DMS153 (cell line): ENCODE results near the gene MGMT.

Experiments
- DNase-seq: peaks from one replicate; lab custom pipeline; 2025; lab: John Stamatoyannopoulos, UW

Gene MGMT

DNA sequence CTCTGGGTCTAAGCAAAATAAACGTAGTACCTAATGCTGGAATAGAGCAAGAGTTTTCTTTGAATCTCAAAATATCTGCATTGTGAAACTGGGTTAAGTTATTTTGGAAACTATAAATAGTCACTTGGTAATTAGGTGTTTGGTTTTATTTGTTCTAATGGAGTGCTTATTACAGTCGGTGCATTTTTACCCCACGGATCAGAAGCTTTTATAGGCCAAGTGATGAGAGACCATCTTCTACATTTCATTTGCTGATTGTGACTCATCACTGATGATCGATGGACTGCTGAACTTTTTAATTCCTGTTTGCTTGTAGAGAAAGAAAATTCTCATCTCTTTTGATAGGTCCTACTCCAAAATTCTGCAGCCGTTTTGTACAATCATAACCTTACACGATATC lies 28.2 kb downstream of the MGMT start:
- DNase-seq = no peak

DNA sequence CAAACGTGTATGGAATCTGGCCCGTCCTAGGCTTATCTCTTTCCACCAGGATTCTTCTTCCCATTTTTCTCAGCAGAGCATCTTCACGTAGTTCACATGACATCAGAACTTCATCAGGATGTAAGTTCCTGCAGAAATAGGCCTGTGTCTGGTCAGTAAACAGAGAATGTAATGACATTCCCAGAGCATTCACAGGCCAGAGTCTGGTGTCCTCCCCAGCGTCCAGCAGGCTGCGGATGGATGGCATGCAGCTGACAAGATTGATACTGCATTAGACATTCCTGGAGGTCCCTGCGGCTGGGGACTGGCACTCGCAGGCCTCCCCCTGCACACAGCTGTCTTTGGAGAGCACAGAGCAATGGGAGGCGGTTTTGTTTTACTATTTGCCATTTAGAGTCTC lies 28.7 kb downstream of the MGMT start:
- no peak for DNase-seq

DNA sequence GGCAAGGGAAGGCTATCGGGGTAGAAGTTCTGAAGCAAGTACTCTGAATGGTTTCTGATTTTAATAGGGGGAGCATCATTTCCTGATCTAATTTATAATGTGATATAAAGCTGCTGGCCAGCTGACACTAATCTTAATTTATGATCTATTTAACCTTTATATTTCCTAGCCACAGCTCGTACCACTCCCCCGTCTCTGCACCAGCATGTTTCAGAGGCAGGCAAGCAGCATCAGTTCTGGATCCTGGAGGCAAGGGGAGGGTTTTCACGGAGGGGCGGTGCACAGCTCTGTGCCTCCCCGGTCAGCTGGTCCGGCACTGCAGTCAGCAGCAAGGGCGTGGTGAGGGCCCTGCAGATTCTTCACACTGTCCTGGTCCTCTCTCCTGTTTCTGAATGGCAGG lies 30.0 kb downstream of the MGMT start:
- no peak for DNase-seq

DNA sequence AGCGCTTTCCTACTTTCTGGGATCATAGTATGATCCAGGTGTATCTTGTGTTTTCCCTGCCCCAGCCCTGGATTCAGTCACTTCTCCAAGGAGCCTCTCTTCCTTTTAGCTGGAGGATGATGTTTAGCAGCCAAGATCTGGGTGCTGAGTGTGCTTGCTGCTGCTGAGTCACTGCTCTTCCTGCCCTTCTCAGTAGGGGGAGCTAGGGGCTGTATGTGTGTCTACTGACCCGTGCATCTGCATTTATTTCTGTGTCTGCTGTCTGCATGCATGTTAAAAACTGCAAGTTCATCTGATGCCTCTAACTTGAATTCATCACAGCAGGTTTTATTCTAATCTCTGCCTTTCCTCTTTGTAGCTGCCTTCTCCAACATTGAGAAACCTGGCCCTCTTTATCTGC lies 31.6 kb downstream of the MGMT start:
- DNase-seq = no peak

DNA sequence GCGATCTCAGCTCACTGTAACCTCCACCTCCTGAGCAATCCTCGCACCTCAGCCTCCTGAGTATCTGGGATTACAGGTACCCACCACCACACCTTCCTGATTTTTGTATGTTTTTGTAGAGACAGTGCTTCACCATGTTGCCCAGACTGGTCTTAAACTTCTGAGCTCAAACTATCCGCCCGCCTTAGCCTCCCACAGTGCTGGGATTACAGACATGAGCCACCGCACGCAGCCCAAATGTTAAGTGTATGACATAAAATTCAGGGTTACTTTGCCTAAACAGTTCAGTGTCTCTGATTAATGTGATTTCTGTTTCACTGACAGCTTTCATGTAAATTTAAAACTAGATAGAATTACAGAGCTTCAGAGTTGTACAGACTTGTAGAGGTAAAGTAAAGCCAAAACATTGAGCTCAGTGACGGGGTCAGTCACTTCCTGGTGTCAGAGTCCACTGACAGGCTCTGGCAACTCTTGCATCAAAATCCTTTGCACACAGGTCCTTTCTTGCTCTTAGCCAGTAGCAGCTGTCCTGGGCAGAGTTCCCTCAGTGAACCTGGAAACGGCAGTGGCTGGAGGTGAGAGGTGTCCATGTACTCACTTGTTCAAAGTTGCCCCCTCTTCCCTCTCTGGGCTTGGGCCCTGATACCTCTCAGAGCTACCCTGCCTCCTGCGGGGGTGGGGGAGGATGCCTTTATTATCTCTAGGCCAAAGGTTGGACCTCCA lies 33.7 kb downstream of the MGMT start:
- DNase-seq = no peak

DNA sequence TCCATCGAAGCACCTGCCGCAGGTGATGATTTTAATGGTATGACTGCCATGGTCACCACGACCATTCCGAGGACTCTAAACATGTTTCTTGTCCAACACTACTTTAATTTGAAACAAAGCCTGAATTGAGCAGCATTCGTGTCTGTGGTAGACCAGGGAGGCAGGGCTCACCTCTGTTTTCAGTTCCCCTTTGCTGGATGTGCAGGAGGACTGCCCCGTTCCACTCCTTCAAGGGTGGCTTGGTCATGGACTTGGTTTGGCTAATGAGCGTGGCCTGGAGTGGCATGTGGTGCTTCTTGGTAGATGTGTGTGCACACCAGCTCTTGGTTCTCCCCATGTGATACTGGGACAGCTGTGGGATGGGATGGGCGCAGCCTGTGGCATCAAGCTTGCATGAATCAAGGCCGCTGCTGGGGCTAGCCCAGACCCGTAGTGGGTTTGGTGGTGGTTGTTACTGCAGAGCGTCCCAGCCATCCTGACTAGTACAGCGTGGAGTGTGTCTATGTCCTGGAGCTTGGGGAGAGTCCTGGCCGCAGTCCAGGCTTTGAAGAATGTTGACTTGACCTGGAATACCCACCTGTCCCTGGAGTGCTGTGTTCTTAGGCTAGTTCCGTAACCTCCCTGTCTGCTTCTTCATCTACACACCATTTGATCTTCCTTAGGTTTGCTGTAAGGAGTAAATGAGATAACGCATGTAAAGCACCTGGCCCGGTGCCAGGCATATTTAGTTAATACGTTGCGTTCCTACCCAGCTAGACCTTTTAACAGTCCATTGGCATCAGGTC lies 34.8 kb downstream of the MGMT start:
- no peak for DNase-seq

DNA sequence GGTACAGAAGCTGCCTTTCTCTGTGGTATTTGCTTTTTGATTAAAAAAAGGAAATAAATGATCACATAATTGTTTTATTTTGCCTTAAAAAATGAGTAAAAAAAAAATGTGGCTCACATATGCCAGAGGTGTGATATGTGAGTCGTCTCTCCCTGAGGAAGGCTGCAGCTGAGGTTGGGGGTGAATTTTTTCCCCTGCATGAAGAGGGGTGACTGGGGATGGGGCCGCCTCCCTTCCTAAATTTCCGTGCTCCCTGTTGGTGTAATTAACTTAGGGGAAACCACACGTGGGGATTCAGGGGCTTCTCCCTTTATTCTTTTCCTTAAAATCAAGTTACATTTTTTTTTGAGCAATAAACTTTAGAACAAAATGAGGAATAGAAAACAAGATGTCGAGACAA lies 35.4 kb downstream of the MGMT start:
- DNase-seq = no peak

DNA sequence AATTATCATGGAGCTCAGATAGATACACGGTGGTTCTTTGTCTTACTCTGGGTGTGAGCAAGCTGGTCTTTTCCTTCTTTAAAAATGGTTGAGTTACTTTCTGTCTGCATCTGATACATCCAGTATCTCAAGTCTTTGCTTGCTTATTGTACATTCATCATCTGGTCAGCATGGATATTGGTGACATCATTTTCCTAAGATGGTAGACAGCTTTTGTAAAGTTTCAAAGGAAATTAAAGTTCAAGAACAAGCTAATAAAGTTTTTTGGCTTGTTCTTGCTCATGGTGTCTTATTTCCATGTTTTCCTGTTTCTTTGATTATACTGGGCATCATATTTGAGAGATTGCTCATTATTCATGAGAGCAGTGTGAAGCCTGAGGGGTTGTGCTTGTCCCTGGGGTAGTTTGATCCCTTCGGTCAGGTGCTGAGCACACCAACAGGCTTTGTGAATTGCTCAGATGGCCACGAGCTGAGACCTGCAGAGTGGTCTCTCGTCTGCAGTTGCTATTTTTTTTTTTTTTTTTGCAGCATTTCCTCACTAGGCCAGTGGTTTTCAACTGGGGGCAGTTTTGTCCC lies 38.5 kb downstream of the MGMT start:
- no peak for DNase-seq

DNA sequence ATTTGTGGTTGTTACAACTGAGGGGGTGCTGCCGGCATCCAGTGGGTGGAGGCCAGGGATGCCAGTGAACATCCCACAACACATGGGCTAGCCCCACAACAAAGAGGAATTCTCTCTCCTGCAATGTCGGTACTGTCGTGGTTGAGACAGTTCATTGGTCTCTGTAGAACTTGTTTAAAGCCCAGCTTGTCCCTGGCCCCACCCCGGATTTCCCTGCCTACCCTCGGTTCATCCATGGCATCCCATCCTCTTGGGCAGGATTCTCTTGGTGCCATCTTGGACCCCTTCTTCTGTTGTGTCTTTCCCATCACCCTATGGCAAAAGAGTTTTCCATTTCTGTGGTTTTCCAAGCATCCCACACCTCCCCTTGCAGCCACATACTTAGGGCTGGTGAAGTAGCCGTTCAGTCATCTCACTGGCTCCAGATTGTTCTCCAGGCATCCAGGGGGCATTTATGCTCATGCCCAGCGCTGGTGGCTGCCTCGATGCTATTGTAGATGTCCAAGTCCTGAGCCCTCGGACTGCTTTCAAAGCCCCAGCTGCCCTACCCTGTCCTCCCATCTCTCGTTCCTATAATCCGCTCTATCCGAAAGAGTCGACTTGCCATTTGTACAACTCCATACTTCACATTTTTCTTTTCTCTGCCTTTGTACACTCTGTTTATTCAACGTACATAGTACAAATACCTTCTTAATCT lies 39.2 kb downstream of the MGMT start:
- DNase-seq = no peak

DNA sequence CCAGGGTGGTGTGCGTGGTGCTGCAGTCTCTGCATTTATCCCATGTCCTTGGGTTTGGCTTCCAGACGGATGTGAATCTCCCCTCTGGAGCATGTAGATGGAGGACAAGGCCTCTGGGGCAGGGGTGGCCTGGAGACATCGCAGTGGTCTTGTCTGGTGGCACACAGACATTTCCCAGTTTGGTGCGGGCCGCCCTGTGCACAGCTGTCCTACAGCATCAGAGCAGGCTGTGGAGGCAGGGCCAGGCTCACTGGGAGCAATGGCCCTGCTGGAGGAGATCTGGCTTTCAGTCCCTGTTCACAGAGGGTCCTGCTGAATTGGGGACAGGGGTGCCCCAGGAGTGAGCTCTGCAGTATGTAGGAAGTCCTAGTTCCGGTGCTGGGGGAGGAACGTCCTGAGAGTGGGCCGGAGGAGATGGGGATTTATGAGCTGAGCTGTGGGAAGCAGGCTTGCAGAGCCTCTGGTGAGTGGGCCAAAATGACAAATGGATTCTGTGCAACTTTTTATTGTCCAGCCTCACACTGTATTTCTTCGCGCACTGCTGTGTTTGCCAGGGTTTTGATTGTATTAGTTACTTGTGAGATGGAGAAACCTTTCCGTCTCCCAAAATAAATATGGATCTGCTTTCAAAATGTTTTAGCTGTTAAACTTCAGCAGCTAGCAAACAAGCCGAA lies 40.3 kb downstream of the MGMT start:
- DNase-seq = no peak

DNA sequence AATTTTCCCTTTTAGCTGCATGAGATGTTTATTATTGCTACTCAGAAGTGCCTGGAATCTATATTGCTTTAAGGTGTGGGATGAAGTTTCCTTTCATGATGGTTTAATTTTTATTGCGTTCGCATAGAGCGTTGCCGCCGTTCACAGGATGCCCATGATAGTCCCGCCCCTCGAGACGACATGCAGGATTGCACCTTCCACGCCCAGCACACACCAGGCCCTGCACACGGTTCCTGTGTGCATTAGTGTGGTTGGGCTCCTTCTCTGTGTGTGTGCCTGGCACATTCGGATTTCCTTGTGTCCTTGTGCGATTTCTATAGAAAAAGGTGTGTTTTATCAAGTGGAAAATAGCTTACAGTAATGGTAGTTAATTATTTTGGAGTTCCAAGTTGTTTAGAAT lies 42.1 kb downstream of the MGMT start:
- DNase-seq = no peak

DNA sequence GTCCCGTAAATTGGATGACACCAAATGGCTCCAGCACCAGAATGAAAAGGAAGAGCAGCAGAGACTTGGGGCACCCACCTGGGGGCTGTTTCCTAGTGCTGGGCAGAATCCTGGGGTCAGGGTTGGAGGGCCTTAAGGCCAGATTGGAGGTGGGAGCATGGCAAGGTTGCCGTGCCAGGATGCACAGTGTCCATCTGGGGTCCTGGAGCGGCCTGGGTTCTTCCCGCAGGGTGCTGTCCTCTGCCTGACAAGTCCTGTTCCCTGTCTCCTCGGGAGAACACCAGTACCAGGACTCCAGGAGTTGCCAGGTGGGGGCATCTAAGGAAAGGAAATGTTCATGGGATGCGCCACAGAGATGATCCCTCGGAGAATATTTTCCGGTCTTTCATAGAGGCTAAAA lies 42.8 kb downstream of the MGMT start:
- DNase-seq = no peak

DNA sequence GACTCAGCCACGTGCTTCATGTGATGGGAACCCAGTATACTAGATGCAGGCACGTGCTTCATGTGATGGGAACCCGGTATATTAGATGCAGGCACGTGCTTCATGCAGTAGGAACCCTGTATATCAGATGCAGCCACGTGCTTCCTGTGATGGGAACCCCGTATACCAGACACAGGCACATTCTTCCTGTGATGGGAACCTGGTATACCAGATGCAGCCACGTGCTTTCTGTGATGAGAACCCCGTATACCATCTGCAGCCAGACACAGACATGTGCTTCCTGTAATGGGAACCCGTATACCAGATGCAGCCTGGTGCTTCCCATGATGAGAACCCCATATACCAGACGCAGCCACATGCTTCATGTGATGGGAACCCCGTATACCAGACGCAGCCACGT lies 44.0 kb downstream of the MGMT start:
- no peak for DNase-seq

DNA sequence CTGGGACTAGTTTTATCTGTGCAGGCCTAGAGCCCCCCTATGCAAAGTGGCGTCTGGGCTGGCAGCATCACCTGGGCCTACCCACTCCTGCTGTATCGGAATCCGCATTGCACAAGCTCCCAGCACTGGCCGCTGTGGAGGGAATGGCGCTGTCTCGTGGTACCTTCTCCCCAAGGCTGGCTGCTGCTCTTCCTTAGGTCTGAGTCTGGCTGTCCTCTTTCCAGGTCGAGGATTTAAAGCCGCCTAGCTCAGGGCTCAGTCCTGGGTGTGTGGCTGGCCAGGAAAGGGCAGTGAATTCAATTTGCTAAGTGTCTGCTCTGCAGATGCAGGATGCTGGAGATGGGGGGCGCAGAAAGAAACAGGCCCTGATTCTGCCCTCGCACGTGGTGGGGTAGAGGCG lies 44.7 kb downstream of the MGMT start:
- DNase-seq = no peak

DNA sequence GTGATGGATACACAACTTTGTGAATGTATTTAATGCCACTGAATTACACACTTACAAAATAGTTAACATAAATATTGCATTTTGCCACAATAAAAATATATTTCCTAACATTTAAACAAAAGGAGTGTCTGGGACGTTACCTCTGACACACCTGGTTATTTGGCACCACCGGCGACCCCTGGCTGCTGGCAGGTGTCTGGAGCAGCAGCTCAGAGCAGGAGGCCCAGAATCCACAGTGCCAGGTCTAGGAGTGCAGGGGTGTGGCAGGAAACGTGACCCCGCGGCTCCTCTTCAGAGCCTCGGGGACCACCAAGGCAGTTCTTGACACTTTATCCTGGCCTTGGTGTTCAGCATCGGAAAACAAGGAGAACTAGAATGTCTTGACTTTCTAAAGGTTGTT lies 46.3 kb downstream of the MGMT start:
- DNase-seq = no peak

DNA sequence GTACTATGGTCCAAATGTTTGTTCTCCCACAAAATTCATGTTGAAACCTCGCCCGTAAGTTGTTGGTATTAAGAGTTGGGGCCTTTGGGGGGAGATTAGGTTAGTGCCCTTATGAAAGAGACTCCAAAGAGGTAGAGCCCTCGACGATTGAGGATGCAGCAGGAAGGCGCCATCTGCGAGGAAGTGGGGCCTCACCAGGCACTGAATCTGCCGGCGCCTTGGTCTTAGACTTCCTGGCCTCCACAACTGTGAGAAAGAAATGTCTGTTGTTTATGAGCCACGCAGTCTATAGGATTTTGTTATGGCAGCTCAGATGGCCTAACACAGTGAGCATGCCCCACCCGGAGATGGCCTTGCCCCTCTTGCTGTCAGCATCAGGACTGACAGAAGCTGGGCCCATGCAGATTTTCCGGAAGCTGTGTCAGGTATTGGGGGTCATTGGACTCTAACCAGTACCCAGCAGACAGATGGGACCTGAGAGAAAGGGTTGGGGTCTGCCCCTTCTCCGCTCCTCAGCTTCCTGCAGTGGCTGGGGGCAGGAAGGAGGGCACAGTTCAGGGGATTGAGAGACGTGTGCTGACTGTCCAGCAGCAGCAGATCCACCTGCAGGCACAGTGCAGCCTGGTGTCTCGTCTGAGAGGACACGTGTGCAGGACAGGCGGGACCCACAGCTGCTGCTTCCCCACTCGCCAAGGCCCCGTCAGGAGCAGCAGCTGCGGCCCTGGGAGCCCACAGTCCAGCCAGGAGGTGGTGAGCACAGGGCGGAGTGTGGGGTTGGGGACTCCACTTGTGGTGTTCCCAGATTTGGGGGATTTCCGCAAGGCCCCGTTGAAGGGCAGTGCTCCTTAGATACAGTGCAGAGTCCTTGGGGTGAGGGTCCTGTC lies 47.8 kb downstream of the MGMT start:
- DNase-seq = no peak

DNA sequence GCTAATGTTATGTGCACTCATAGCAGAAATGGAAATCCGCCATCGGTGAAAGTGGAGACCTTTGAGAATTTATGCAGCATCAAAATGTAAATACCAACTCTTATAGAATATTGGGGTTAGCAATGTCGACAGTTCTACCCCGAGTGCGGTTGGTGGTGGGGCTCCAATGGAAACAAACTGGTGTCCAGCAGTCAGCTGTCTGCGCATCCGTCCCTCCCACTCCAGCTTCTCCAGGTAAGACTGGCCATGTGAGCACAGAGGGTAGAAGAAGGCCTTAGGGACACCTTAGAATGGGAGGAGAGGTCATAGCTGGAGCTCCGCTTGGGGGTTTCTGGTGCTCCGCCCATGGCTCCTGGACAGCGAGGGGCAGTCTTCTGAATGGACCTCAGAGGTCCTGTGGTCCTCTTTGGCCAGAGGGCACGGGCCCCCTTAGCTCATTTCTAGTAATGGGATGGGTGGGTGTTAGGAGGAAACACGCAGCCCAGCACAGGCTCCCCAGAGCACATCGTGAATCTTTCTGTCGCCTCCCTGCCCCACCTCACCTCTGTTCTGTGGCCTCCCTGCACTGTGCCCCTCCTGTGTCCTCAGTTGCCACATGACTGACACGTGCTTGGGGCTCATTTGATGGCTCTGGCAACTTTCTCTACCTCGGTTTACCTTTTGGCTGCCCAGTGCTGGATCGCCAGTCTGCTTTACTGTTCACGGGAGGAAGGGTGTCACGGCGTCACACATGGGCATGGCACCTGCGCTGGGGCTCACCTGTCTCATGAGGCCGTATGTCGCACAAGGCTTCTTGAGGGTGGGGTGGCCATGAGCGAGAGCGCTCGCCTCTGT lies 50.0 kb downstream of the MGMT start:
- DNase-seq = no peak

DNA sequence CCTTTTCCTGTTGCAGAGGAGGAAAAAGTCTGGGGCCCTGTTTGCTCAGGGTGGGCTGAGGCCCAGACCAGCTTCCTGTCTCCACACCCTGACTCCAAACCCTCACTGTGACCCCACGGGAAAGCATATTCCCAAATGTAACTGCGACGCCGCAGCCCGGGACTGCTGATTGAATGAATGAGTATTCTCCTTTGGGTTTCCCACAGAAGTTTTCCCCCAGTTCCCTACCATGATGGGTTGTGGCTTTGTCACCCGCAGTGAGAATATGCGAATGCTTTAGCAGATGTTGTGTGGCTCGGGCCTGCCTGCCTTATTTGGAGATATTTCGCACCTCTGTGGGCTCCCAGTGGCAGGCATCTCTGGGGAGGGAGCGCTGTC lies 50.6 kb downstream of the MGMT start:
- no peak for DNase-seq

DNA sequence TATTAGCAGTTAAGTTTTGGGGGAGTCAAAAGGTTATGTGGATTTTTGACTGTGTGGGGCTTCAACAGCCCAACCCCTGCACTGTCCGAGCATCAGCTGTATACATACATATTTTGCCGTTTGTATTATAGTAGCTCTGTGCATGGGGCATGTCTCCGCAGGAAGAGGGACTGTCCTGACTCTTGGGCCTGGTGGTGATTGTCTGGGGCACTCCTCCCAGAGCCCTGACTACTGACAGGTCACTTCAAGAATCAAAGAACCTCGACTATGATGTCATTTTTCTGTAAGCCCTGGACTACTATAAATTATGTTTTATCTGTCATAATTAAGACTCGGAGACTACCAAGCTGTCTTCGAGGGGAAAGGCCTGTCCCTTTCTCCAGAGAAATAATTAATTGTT lies 51.8 kb downstream of the MGMT start:
- DNase-seq = no peak

DNA sequence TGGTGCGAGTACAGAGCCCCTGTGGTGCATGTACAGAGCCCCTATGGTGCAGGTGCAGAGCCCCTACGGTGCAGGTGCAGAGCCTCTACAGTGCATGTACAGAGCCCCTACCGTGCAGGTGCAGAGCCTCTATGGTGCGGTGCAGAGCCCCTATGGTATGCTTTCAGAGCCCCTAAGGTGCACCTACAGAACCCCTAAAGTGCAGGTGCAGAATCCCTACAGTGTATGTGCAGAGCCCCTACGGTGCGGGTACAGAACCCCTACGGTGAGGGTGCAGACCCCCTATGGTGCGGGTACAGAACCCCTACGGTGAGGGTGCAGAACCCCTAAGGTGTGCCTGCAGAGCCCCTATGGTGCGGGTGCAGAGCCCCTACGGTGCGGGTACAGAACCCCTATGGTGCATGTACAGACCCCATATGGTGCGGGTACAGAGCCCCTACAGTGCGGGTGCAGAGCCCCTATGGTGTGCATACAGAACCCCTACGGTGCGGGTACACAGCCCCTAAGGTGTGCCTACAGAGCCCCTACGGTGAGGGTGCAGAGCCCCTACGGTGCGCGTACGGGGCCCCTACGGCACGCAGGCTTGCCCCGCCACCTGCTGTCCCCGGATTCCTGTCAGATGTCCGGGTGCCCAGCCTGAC lies 53.5 kb downstream of the MGMT start:
- no peak for DNase-seq
